Endothelial cell of umbilical vein (primary cell): ENCODE data around the gene ALPL. TPM values are rescaled to one million over a fixed set of nuclear protein-coding genes. Genes with fewer than 3 reads are reported as not detected.

Experiments used
- BruUV-seq: library from RNA; stranded (reverse); fragments of 400-500 nt; replicated peaks from 2 replicates; lab custom pipeline; 2021; lab: Mats Ljungman, UMichigan
- CTCF ChIA-PET: fragments of 300-600, 350-600 bp; sonication (Branson Sonifier 250); formaldehyde crosslinking; loops from one replicate; lab custom pipeline; 2021; ENCODE audit warnings: antibody characterized with exemption, inconsistent platforms; lab: Charles Lee
- POLR2A ChIA-PET: fragments of 300-600, 350-600 bp; sonication (Branson Sonifier 250); formaldehyde crosslinking; loops from one replicate; lab custom pipeline; 2021; ENCODE audit warnings: antibody characterized with exemption, inconsistent platforms; lab: Charles Lee
- DNase-seq: peaks from one replicate; pipeline ENCODE4 v3.0.0-alpha.2; 2011; ENCODE audit warnings: low read depth, low spot score
- FAIRE-seq: peaks from 2 replicates; lab custom pipeline; 2011; peaks lifted over from hg19 to GRCh38; lab: Jason Lieb, UNC
- H2AFZ ChIP-seq: 2 replicates; pipeline ENCODE4 v1.6.0; 2012; ENCODE audit warnings: low read depth, low read length, control low read depth, inconsistent platforms
- H3K27ac ChIP-seq: 2 replicates; pipeline ENCODE4 v1.5.1; 2011; ENCODE audit warnings: low read depth, mild to moderate bottlenecking, control low read depth, low read length, moderate library complexity; ENCODE audit not compliant: insufficient read depth
- H3K27me3 ChIP-seq, 2 experiments: 2 replicates each; pipeline versions ENCODE4 v1.6.0 to v1.6.1; 2011; ENCODE audit warnings: low read length in 2 of 2, mixed read lengths in 1 of 2; ENCODE audit not compliant: control insufficient read depth in 2 of 2, insufficient read depth in 2 of 2
- H3K36me3 ChIP-seq, 2 experiments: 2 replicates in 1 of 2; 3 replicates in 1 of 2; pipeline ENCODE4 v1.5.1; 2011; ENCODE audit warnings: low read length in 2 of 2, mild to moderate bottlenecking in 1 of 2, moderate library complexity in 1 of 2; ENCODE audit not compliant: control insufficient read depth in 2 of 2, insufficient read depth in 2 of 2; ENCODE audit errors: extremely low read depth in 1 of 2
- H3K4me1 ChIP-seq: 3 replicates; pipeline ENCODE4 v1.5.1; 2011; ENCODE audit warnings: mild to moderate bottlenecking, low read length; ENCODE audit not compliant: control insufficient read depth, insufficient read depth; ENCODE audit errors: extremely low read depth
- H3K4me2 ChIP-seq: 2 replicates; pipeline ENCODE4 v1.6.1; 2011; ENCODE audit warnings: low read length, control low read depth, mixed read lengths; ENCODE audit not compliant: insufficient read depth
- H3K4me3 ChIP-seq, 3 experiments: fragments of 200-600 bp in 1 of 3; sonication (generic), shearing (Covaris generic) in 1 of 3; replicated peaks in 1 of 3; 2 replicates each; pipeline ENCODE4 v1.5.1; 2011 to 2016; ENCODE audit warnings: control low read depth in 3 of 3, low read length in 3 of 3, mild to moderate bottlenecking in 2 of 3, inconsistent platforms in 1 of 3, low read depth in 1 of 3, moderate library complexity in 1 of 3; ENCODE audit not compliant: insufficient read depth in 1 of 3
- H3K79me2 ChIP-seq: 2 replicates; pipeline ENCODE4 v1.6.0; 2012; ENCODE audit warnings: low read length, inconsistent platforms; ENCODE audit not compliant: control insufficient read depth, insufficient read depth
- H3K9ac ChIP-seq: replicated peaks from 2 replicates; pipeline ENCODE3; 2011; ENCODE audit warnings: low read length, control low read depth; ENCODE audit not compliant: insufficient read depth; ENCODE audit errors: extremely low read depth
- H3K9me1 ChIP-seq: replicated peaks from 3 replicates; pipeline ENCODE4 v1.6.0; 2011; ENCODE audit warnings: mild to moderate bottlenecking, low read length; ENCODE audit not compliant: control insufficient read depth, insufficient read depth; ENCODE audit errors: extremely low read depth
- H3K9me3 ChIP-seq: replicated peaks from 2 replicates; pipeline ENCODE4 v1.5.1; 2012; ENCODE audit warnings: low read length, inconsistent platforms; ENCODE audit not compliant: control insufficient read depth, insufficient read depth
- H4K20me1 ChIP-seq: replicated peaks from 2 replicates; pipeline ENCODE3; 2011; ENCODE audit warnings: mild to moderate bottlenecking, low read length; ENCODE audit not compliant: control insufficient read depth, insufficient read depth; ENCODE audit errors: extremely low read depth
- FOS ChIP-seq: IDR thresholded peaks from 2 replicates; pipeline ENCODE4 v1.6.1; 2011; ENCODE audit warnings: mild to moderate bottlenecking, low read length, moderate library complexity, borderline replicate concordance; ENCODE audit not compliant: insufficient read depth
- GATA2 ChIP-seq: IDR thresholded peaks from 2 replicates; pipeline ENCODE4 v1.7.0; 2011; ENCODE audit warnings: low read depth, mild to moderate bottlenecking, moderate library complexity, mixed read lengths, low read length; ENCODE audit not compliant: insufficient read length, insufficient read depth
- dilution Hi-C: fragments of 300-500 bp; cut with MboI; formaldehyde crosslinking; loops from one replicate; pipeline ENCODE4 v1.15.0; 2019; ENCODE audit warnings: low sequenced_read_pairs; ENCODE audit not compliant: extremely low pct_ligation_motif_present
- intact Hi-C: fragments of 100-400 bp; cut with micrococcal nuclease; formaldehyde crosslinking; loops from one replicate; pipeline ENCODE4 v1.10.0; 2022
- polyA plus RNA-seq, 4 experiments: library from polyadenylated mRNA; depleted of rRNA in 3 of 4; stranded (reverse) in 3 of 4; unstranded in 1 of 4; fragments of >200 nt; gene quantifications; 2 replicates each; pipeline versions ENCODE4 v1.2.1 to v1.2.3, GENCODE V29; 2011 to 2012; ENCODE audit warnings: missing spikeins in 1 of 4
- total RNA-seq: library from RNA; stranded (reverse); gene quantifications from 2 replicates; pipeline ENCODE4 v1.2.3, GENCODE V29; 2021
- TF ChIP-seq, protein P1 (sequence below), 2 donors: IDR thresholded peaks; 1 replicate in 1 of 2; 2 replicates in 1 of 2; pipeline ENCODE4 v1.5.1; 2011; ENCODE audit warnings: low read length in 2 of 2, mild to moderate bottlenecking in 2 of 2, moderate library complexity in 2 of 2, control low read depth in 1 of 2, inconsistent platforms in 1 of 2, low read depth in 1 of 2; ENCODE audit not compliant: insufficient read depth in 1 of 2; ENCODE audit errors: extremely low read depth in 1 of 2

The ALPL gene
- total and polyA plus RNA-seq, 2 donors (not counting 3 experiments of a cell fraction or from before 2014, with no cell fraction given), result 0.38 to 0.92 TPM

DNA sequence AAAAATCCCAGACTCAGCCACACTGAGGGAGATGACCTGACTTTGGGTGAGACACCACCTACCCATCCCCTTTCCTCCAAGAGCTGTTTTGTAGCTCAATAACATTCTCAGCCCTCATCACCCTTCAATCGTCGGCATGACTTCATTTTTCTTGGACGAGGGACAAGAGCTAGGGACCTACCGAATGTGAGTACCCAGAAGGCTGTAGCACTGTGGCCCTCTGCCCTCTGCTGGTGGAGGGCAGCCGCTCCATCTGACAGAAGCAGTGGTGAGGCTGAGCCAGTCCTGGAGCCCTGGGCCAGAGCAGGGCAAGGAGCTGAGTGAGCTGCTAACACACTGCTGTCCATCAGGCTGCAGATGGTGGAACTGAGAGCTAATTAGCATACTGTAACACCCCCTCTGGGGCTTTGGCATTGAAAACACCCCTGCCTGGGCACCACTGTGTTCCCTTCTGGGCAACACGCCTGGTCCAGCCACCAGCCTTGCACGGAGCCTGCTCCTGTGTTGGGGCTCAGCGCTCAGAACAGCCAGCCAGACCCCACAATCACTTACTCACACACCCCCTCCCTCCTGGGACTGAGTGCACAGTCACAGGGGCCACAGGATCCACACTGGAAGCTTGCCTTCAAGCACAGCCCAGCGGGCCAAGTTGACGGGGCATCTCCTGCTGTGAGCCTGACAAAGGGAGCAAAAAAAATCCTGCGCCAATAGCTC is 18.3 kb upstream of the ALPL start:
- TF ChIP-seq FOS (no peak), GATA2 (no peak)
- TF ChIP-seq, protein P1, sequence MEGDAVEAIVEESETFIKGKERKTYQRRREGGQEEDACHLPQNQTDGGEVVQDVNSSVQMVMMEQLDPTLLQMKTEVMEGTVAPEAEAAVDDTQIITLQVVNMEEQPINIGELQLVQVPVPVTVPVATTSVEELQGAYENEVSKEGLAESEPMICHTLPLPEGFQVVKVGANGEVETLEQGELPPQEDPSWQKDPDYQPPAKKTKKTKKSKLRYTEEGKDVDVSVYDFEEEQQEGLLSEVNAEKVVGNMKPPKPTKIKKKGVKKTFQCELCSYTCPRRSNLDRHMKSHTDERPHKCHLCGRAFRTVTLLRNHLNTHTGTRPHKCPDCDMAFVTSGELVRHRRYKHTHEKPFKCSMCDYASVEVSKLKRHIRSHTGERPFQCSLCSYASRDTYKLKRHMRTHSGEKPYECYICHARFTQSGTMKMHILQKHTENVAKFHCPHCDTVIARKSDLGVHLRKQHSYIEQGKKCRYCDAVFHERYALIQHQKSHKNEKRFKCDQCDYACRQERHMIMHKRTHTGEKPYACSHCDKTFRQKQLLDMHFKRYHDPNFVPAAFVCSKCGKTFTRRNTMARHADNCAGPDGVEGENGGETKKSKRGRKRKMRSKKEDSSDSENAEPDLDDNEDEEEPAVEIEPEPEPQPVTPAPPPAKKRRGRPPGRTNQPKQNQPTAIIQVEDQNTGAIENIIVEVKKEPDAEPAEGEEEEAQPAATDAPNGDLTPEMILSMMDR (IDR thresholded peaks at IDR 0.05; ENCODE audit: extremely low read depth in 1 of 2, insufficient read depth in 1 of 2, low read depth in 1 of 2, low read length in 2 of 2), result peak; percentile 40 to 53
- Histone ChIP-seq H3K27me3 (peaks cover 5 to 7% of the 10 kb centered on the region in 2 experiments), H3K4me2 (no peak overlapping the region), H2AFZ (no peak overlapping the region), H3K9ac (no peak overlapping the region), H3K4me1 (no peaks in the 10 kb centered on the region), H3K27ac (no peak overlapping the region), H3K9me1 (no peaks in the 10 kb centered on the region), H3K36me3 (no peaks in the 10 kb centered on the region), H3K4me3 (no peak overlapping the region), H3K9me3 (no peaks in the 10 kb centered on the region), H3K79me2 (no peaks in the 10 kb centered on the region), H4K20me1 (no peaks in the 10 kb centered on the region)
- ChIA-PET POLR2A (no interaction called here), CTCF (interaction anchor here (0.6 to 2.4 kb wide), 8 partner anchors 15 to 165 kb away, joined by 3 to 41 read pairs (median 4); no protein-coding TSS in a partner anchor)
- BruUV-seq, result no TSS peak
- DNase-seq (peak; percentile 30), FAIRE-seq (peak; percentile 35)
- intact Hi-C loops (loop anchor here (1.0 kb wide), 1 partner anchor 121 kb away; no protein-coding TSS in a partner anchor), dilution Hi-C loops (no loop called here)
